Measurements from ENCODE around the gene SMIM28.

SMIM28 gene

GRCh38 chr6:138346302-138347195 lies 31.2 kb upstream of the SMIM28 start:
- Histone ChIP-seq H3F3A (ENCODE audit: insufficient read depth, low read length) (no peaks in the 10 kb centered on the region), H3K27ac (ENCODE audit: low read depth, low read length, poor library complexity, severe bottlenecking) (no peak overlapping the region), H3K79me2 (ENCODE audit: insufficient read depth, low read length) (no peaks in the 10 kb centered on the region), H3K4me2 (ENCODE audit: low read length) (no peak overlapping the region), H3K9ac (ENCODE audit: low read length) (no peak overlapping the region), H4K20me1 (ENCODE audit: insufficient read depth, low read length) (no peaks in the 10 kb centered on the region), H3K9me2 (ENCODE audit: low read depth, low read length) (no peaks in the 10 kb centered on the region), H2AFZ (ENCODE audit: low read length) (no peak overlapping the region), H3K4me1 (ENCODE audit: insufficient read depth, low read length, severe bottlenecking) (no peaks in the 10 kb centered on the region), H3K4me3 (ENCODE audit: low read depth, low read length, poor library complexity, severe bottlenecking) (no peak overlapping the region), H3K27me3 (ENCODE audit: insufficient read depth, low read length) (no peaks in the 10 kb centered on the region), H3K9me3 (ENCODE audit: low read length) (no peaks in the 10 kb centered on the region), H3K36me3 (ENCODE audit: insufficient read depth, low read length) (no peaks in the 10 kb centered on the region)
- TF ChIP-seq CTCF (IDR thresholded peaks at IDR 0.05; ENCODE audit: low read length) (no peak), EZH2 (IDR thresholded peaks at IDR 0.05; ENCODE audit: borderline replicate concordance, low read length) (no peak)

DNA sequence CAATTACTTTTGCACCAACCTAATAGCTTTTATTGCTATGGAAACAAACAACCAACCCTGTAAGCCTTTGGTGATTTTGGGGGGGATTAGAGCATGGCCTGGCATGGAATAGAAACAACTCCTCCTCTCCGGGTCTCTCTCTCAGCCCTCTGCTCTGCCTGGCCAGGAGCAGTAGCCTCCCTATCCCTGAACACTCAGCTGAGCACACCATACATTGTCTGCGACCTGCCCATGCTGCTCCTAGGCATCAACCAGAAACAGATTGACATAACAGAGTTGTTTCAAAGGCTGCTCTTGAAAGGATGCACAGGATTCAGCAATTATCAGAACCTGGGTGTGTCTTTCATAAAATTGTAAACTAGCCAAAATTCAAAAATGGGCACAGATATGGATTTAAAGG lies 29.8 kb upstream of the SMIM28 start:
- Histone ChIP-seq H4K20me1 (ENCODE audit: insufficient read depth, low read length) (no peaks in the 10 kb centered on the region), H3K27ac (ENCODE audit: low read depth, low read length, poor library complexity, severe bottlenecking) (no peak overlapping the region), H3K4me1 (ENCODE audit: insufficient read depth, low read length, severe bottlenecking) (no peaks in the 10 kb centered on the region), H3K9me2 (ENCODE audit: low read depth, low read length) (no peaks in the 10 kb centered on the region), H3K9ac (ENCODE audit: low read length) (no peak overlapping the region), H3K4me3 (ENCODE audit: low read depth, low read length, poor library complexity, severe bottlenecking) (no peak overlapping the region), H3F3A (ENCODE audit: insufficient read depth, low read length) (no peaks in the 10 kb centered on the region), H2AFZ (ENCODE audit: low read length) (no peak overlapping the region), H3K79me2 (ENCODE audit: insufficient read depth, low read length) (no peaks in the 10 kb centered on the region), H3K4me2 (ENCODE audit: low read length) (no peak overlapping the region), H3K9me3 (ENCODE audit: low read length) (no peaks in the 10 kb centered on the region), H3K36me3 (ENCODE audit: insufficient read depth, low read length) (no peaks in the 10 kb centered on the region), H3K27me3 (ENCODE audit: insufficient read depth, low read length) (no peaks in the 10 kb centered on the region)
- no peak for TF ChIP-seq CTCF (IDR thresholded peaks at IDR 0.05; ENCODE audit: low read length)
- TF ChIP-seq EZH2 (IDR thresholded peaks at IDR 0.05; ENCODE audit: borderline replicate concordance, low read length): no peak

GRCh38 chr6:138349891-138350290 lies 27.8 kb upstream of the SMIM28 start:
- Histone ChIP-seq H3K9me3 (ENCODE audit: low read length) (no peaks in the 10 kb centered on the region), H3K9me2 (ENCODE audit: low read depth, low read length) (no peaks in the 10 kb centered on the region), H3F3A (ENCODE audit: insufficient read depth, low read length) (no peaks in the 10 kb centered on the region), H3K36me3 (ENCODE audit: insufficient read depth, low read length) (no peaks in the 10 kb centered on the region), H3K79me2 (ENCODE audit: insufficient read depth, low read length) (no peaks in the 10 kb centered on the region), H3K4me2 (ENCODE audit: low read length) (no peak overlapping the region), H3K27me3 (ENCODE audit: insufficient read depth, low read length) (no peaks in the 10 kb centered on the region), H3K4me3 (ENCODE audit: low read depth, low read length, poor library complexity, severe bottlenecking) (no peak overlapping the region), H2AFZ (ENCODE audit: low read length) (no peak overlapping the region), H3K27ac (ENCODE audit: low read depth, low read length, poor library complexity, severe bottlenecking) (no peak overlapping the region), H3K9ac (ENCODE audit: low read length) (no peak overlapping the region), H3K4me1 (ENCODE audit: insufficient read depth, low read length, severe bottlenecking) (no peaks in the 10 kb centered on the region), H4K20me1 (ENCODE audit: insufficient read depth, low read length) (no peaks in the 10 kb centered on the region)
- no peak for TF ChIP-seq EZH2 (IDR thresholded peaks at IDR 0.05; ENCODE audit: borderline replicate concordance, low read length)
- no peak for TF ChIP-seq CTCF (IDR thresholded peaks at IDR 0.05; ENCODE audit: low read length)
